Neuronal stem cell (in vitro differentiated cells): ENCODE results near the gene STXBP6.

ENCODE experiments used
- DNase-seq: peaks from one replicate; pipeline ENCODE4 v3.0.0-alpha.2; 2013; ENCODE audit warnings: low spot score
- H2AFZ ChIP-seq: one replicate; pipeline ENCODE4 v1.6.1; 2013; ENCODE audit warnings: mild to moderate bottlenecking, low read length, inconsistent platforms
- H2AK5ac ChIP-seq: 2 replicates; pipeline ENCODE4 v1.6.1; 2013; ENCODE audit warnings: low read depth, mild to moderate bottlenecking, inconsistent platforms, low read length, moderate library complexity, mixed read lengths
- H2BK120ac ChIP-seq: 2 replicates; pipeline ENCODE4 v1.6.1; 2013; ENCODE audit warnings: low read depth, mild to moderate bottlenecking, inconsistent platforms, low read length, moderate library complexity, mixed read lengths
- H2BK12ac ChIP-seq: one replicate; pipeline ENCODE4 v1.6.1; 2013; ENCODE audit warnings: low read length, inconsistent platforms
- H2BK15ac ChIP-seq: 2 replicates; pipeline ENCODE4 v1.6.1; 2013; ENCODE audit warnings: mild to moderate bottlenecking, low read length, inconsistent platforms, mixed read lengths
- H2BK5ac ChIP-seq: one replicate; pipeline ENCODE4 v1.6.1; 2013; ENCODE audit warnings: inconsistent platforms, mild to moderate bottlenecking, low read length, moderate library complexity
- H3K14ac ChIP-seq: one replicate; pipeline ENCODE4 v1.6.1; 2013; ENCODE audit warnings: low read length, inconsistent platforms
- H3K18ac ChIP-seq: 2 replicates; pipeline ENCODE4 v1.6.1; 2013; ENCODE audit warnings: low read length, inconsistent platforms
- H3K23ac ChIP-seq: 2 replicates; pipeline ENCODE4 v1.6.1; 2013; ENCODE audit warnings: low read depth, mild to moderate bottlenecking, mixed read lengths, low read length, inconsistent platforms; ENCODE audit not compliant: poor library complexity
- H3K27ac ChIP-seq: replicated peaks from 3 replicates; pipeline ENCODE4 v1.5.1; 2013; ENCODE audit warnings: low read length, inconsistent platforms
- H3K27me3 ChIP-seq, 3 experiments: 2 replicates each; pipeline ENCODE4 v1.6.1; 2013; ENCODE audit warnings: low read length in 3 of 3, mild to moderate bottlenecking in 2 of 3, inconsistent platforms in 1 of 3, low read depth in 1 of 3, mixed read lengths in 1 of 3, moderate library complexity in 1 of 3; ENCODE audit not compliant: control insufficient read depth in 3 of 3, insufficient read depth in 3 of 3
- H3K36me3 ChIP-seq, 2 donors: replicated peaks in 1 of 2; 2 replicates each; pipeline ENCODE4 v1.6.1; 2013; ENCODE audit warnings: low read length in 2 of 2; ENCODE audit not compliant: control insufficient read depth in 2 of 2, insufficient read depth in 2 of 2
- H3K4ac ChIP-seq: 2 replicates; pipeline ENCODE4 v1.6.1; 2013; ENCODE audit warnings: inconsistent platforms, mild to moderate bottlenecking, low read length, moderate library complexity
- H3K4me1 ChIP-seq, 2 donors: 1 replicate in 1 of 2; 2 replicates in 1 of 2; pipeline ENCODE4 v1.6.1; 2013; ENCODE audit warnings: low read length in 2 of 2, low read depth in 1 of 2; ENCODE audit not compliant: control insufficient read depth in 2 of 2, insufficient read depth in 1 of 2
- H3K4me2 ChIP-seq: one replicate; pipeline ENCODE4 v1.6.1; 2013; ENCODE audit warnings: mild to moderate bottlenecking, low read length, inconsistent platforms; ENCODE audit not compliant: insufficient read depth, poor library complexity, severe bottlenecking
- H3K4me3 ChIP-seq, 2 donors: 2 replicates each; pipeline ENCODE4 v1.5.1; 2013; ENCODE audit warnings: low read length in 2 of 2, mild to moderate bottlenecking in 2 of 2, inconsistent platforms in 1 of 2, moderate library complexity in 1 of 2
- H3K79me1 ChIP-seq: one replicate; pipeline ENCODE4 v1.6.1; 2013; ENCODE audit warnings: low read depth, mild to moderate bottlenecking, inconsistent platforms, low read length, moderate library complexity
- H3K9ac ChIP-seq: one replicate; pipeline ENCODE4 v1.6.1; 2013; ENCODE audit warnings: mild to moderate bottlenecking, low read depth, low read length, inconsistent platforms; ENCODE audit not compliant: poor library complexity
- H3K9me3 ChIP-seq, 2 donors: replicated peaks in 1 of 2; 2 replicates each; pipeline versions ENCODE3 to v1.6.1; 2013; ENCODE audit warnings: low read length in 2 of 2, mild to moderate bottlenecking in 2 of 2, inconsistent platforms in 1 of 2, low read depth in 1 of 2, mixed read lengths in 1 of 2, moderate library complexity in 1 of 2; ENCODE audit not compliant: control insufficient read depth in 2 of 2, insufficient read depth in 1 of 2
- H4K8ac ChIP-seq: one replicate; pipeline ENCODE4 v1.6.1; 2013; ENCODE audit warnings: low read depth, mild to moderate bottlenecking, inconsistent platforms, low read length, moderate library complexity
- H4K91ac ChIP-seq: one replicate; pipeline ENCODE4 v1.6.1; 2013; ENCODE audit warnings: low read length, low read depth, mild to moderate bottlenecking, inconsistent platforms; ENCODE audit not compliant: poor library complexity
- WGBS, 2 donors: extraction: QIAGEN DNeasy Blood & Tissue Kit; methylation state at CpG; one replicate each; pipeline ENCODE4 v1.1.7; 2013; ENCODE audit warnings: missing lambda C conversion rate in 2 of 2, mixed read lengths in 1 of 2; ENCODE audit not compliant: insufficient read length in 2 of 2, insufficient replicate concordance in 1 of 2; ENCODE audit errors: extremely low coverage in 2 of 2; 5-methylcytosine and 5-hydroxymethylcytosine counted together

STXBP6 gene

GRCh38 chr14:24866067-24866639 is 183.8 kb downstream of the STXBP6 start:
- Histone ChIP-seq H2BK120ac (no peak overlapping the region), H3K18ac (no peak overlapping the region), H3K23ac (no peak overlapping the region), H3K27ac (no peak overlapping the region), H4K8ac (no peak overlapping the region), H2BK15ac (no peak overlapping the region), H3K36me3 (no peaks in the 10 kb centered on the region), H3K4me3 (no peak overlapping the region), H3K9ac (no peak overlapping the region), H3K4me2 (no peak overlapping the region), H3K9me3 (no peaks in the 10 kb centered on the region), H2AFZ (no peak overlapping the region), H2BK5ac (no peak overlapping the region), H3K27me3 (no peaks in the 10 kb centered on the region), H3K4ac (no peak overlapping the region), H3K14ac (no peak overlapping the region), H2BK12ac (no peak overlapping the region), H2AK5ac (no peak overlapping the region), H4K91ac (no peak overlapping the region), H3K79me1 (no peaks in the 10 kb centered on the region), H3K4me1 (no peaks in the 10 kb centered on the region)
- no CpG with 5 or more reads among the region's 1 CpG for WGBS, 2 donors
- DNase-seq = no peak

GRCh38 chr14:24863968-24864684 is 185.8 kb downstream of the STXBP6 start:
- Histone ChIP-seq H4K91ac (no peak overlapping the region), H2AFZ (no peak overlapping the region), H3K4me1 (no peaks in the 10 kb centered on the region), H3K4me3 (no peak overlapping the region), H3K4me2 (no peak overlapping the region), H3K79me1 (no peaks in the 10 kb centered on the region), H2BK12ac (no peak overlapping the region), H3K36me3 (no peaks in the 10 kb centered on the region), H3K9me3 (no peaks in the 10 kb centered on the region), H3K14ac (no peak overlapping the region), H2BK5ac (no peak overlapping the region), H2BK120ac (no peak overlapping the region), H3K9ac (no peak overlapping the region), H2BK15ac (no peak overlapping the region), H3K4ac (no peak overlapping the region), H3K18ac (no peak overlapping the region), H3K27me3 (no peaks in the 10 kb centered on the region), H2AK5ac (no peak overlapping the region), H4K8ac (no peak overlapping the region), H3K23ac (no peak overlapping the region), H3K27ac (no peak overlapping the region)
- no CpG with 5 or more reads among the region's 7 CpGs for WGBS, 2 donors
- no peak for DNase-seq

GRCh38 chr14:24861083-24861630 is 188.8 kb downstream of the STXBP6 start:
- Histone ChIP-seq H3K79me1 (no peaks in the 10 kb centered on the region), H3K4me3 (no peak overlapping the region), H3K14ac (no peak overlapping the region), H3K4me1 (peaks cover 0 to 6% of the 10 kb centered on the region in 2 donors), H3K9me3 (no peaks in the 10 kb centered on the region), H3K9ac (no peak overlapping the region), H2BK15ac (no peak overlapping the region), H4K8ac (no peak overlapping the region), H2AFZ (no peak overlapping the region), H3K23ac (no peak overlapping the region), H3K4me2 (no peak overlapping the region), H2BK5ac (no peak overlapping the region), H3K4ac (no peak overlapping the region), H2BK120ac (no peak overlapping the region), H3K36me3 (no peaks in the 10 kb centered on the region), H3K27ac (no peak overlapping the region), H2AK5ac (no peak overlapping the region), H3K27me3 (no peaks in the 10 kb centered on the region), H4K91ac (no peak overlapping the region), H3K18ac (no peak overlapping the region), H2BK12ac (no peak overlapping the region)
- no peak for DNase-seq
- no CpG with 5 or more reads among the region's 4 CpGs for WGBS, 2 donors

- Histone ChIP-seq H3K4ac (no peak overlapping the region), H3K14ac (no peak overlapping the region), H2AK5ac (no peak overlapping the region), H2BK15ac (no peak overlapping the region), H4K91ac (no peak overlapping the region), H3K36me3 (no peaks in the 10 kb centered on the region), H3K27ac (no peak overlapping the region), H2BK120ac (no peak overlapping the region), H3K27me3 (no peaks in the 10 kb centered on the region), H3K23ac (no peak overlapping the region), H3K18ac (no peak overlapping the region), H3K4me1 (peaks cover 0 to 6% of the 10 kb centered on the region in 2 donors), H3K4me3 (no peak overlapping the region), H2BK5ac (no peak overlapping the region), H2BK12ac (no peak overlapping the region), H3K9me3 (no peaks in the 10 kb centered on the region), H4K8ac (no peak overlapping the region), H3K9ac (no peak overlapping the region), H3K4me2 (no peak overlapping the region), H2AFZ (no peak overlapping the region), H3K79me1 (no peaks in the 10 kb centered on the region)
- DNase-seq = no peak
- no CpG with 5 or more reads among the region's 5 CpGs for WGBS, 2 donors
Observed at GRCh38 chr14:24859559-24859958, 190.4 kb downstream of the STXBP6 start.
